ENCODE results near the gene ERF.
"Not testable (repeated sequence)": the region's sequence is repeated elsewhere in the genome, so short reads cannot be mapped to it uniquely, and the experiment has no call there.

ERF gene

GRCh38 chr19:42273407-42274064, 18.6 kb upstream of the ERF start:
- DNase-seq = no peak

GRCh38 chr19:42272989-42273406, 18.1 kb upstream of the ERF start:
- DNase-seq = no peak

- DNase-seq = no peak
Measured at GRCh38 chr19:42272535-42272897, 17.6 kb upstream of the ERF start.

- DNase-seq = no peak
Measured at GRCh38 chr19:42271861-42272534, 17.1 kb upstream of the ERF start.

- DNase-seq = no peak
Measured at GRCh38 chr19:42271045-42271419, 16.1 kb upstream of the ERF start.

GRCh38 chr19:42270346-42271044, 15.6 kb upstream of the ERF start:
- peak in 3 of 4 experiments; percentile 25 to 35 (median 32) for DNase-seq

- no peak for DNase-seq
Measured at GRCh38 chr19:42269478-42270345, 14.8 kb upstream of the ERF start.

- DNase-seq = peak; percentile 95 to 100 (median 98)
Measured at GRCh38 chr19:42268704-42269477, 14.0 kb upstream of the ERF start, which contains the start of gene CIC. TSS of gene CIC (plus strand) at chr19:42269252. CDS start at chr19:42271784, 2,532 bp downstream.

GRCh38 chr19:42268142-42268703, 13.3 kb upstream of the ERF start:
- DNase-seq = peak; percentile 92 to 98 (median 96)

GRCh38 chr19:42267644-42268141, 12.8 kb upstream of the ERF start:
- no peak for DNase-seq

GRCh38 chr19:42266928-42267603, 12.1 kb upstream of the ERF start:
- DNase-seq = not testable (repeated sequence)

- DNase-seq = not testable (repeated sequence)
Measured at GRCh38 chr19:42266105-42266504, 11.2 kb upstream of the ERF start.

- no peak for DNase-seq
Measured at GRCh38 chr19:42261763-42262162, 6.8 kb upstream of the ERF start.

- DNase-seq = not testable (repeated sequence)
Measured at GRCh38 chr19:42257842-42258241, 2.9 kb upstream of the ERF start.

GRCh38 chr19:42255766-42256745, 1.1 kb upstream of the ERF start:
- no peak for DNase-seq

GRCh38 chr19:42254089-42254849, 659 bp downstream of the ERF start:
- DNase-seq = peak; percentile 40 to 70 (median 55)

- peak; percentile 32 to 52 (median 42) for DNase-seq
Measured at GRCh38 chr19:42253245-42254088, 1.5 kb downstream of the ERF start.

Data from activated CD4-positive, CD25-positive, alpha-beta regulatory T cell (primary cell).